CD4-positive, alpha-beta memory T cell (primary cell): ENCODE measurements around the gene ABCG2. TPM values are rescaled to one million over a fixed set of nuclear protein-coding genes. Genes with fewer than 3 reads are reported as not detected.
A peak's percentile ranks its signal among the peaks of the same experiment; 100 is the strongest.

Source experiments
- CTCF ChIA-PET: fragments of 350-600 bp; sonication (Branson Sonifier 250); formaldehyde crosslinking; loops from one replicate; lab custom pipeline; 2021; ENCODE audit warnings: inconsistent platforms; ENCODE audit not compliant: partially characterized antibody; lab: Charles Lee
- POLR2A ChIA-PET: fragments of 350-600 bp; sonication (Branson Sonifier 250); formaldehyde crosslinking; loops from one replicate; lab custom pipeline; 2021; ENCODE audit not compliant: partially characterized antibody; lab: Charles Lee
- DNase-seq, 5 donors: peaks; one replicate each; pipeline versions ENCODE4 v3.0.0 to v3.0.0-alpha.2; 2020 to 2022; ENCODE audit warnings: mixed read lengths in 1 of 5
- H3K27ac ChIP-seq: one replicate; pipeline ENCODE4 v1.7.0; 2013; ENCODE audit warnings: low read depth, low read length
- H3K27me3 ChIP-seq: 2 replicates; pipeline ENCODE4 v1.7.0; 2013; ENCODE audit warnings: mild to moderate bottlenecking, low read length, moderate library complexity; ENCODE audit not compliant: insufficient read depth
- H3K36me3 ChIP-seq: 2 replicates; pipeline ENCODE4 v1.7.0; 2013; ENCODE audit warnings: mild to moderate bottlenecking, low read length, moderate library complexity; ENCODE audit not compliant: insufficient read depth
- H3K4me1 ChIP-seq: 2 replicates; pipeline ENCODE4 v1.7.0; 2013; ENCODE audit warnings: mild to moderate bottlenecking, low read length, moderate library complexity; ENCODE audit not compliant: insufficient read depth
- H3K4me3 ChIP-seq, 2 donors: one replicate each; pipeline ENCODE4 v1.7.0; 2013; ENCODE audit warnings: low read length in 2 of 2, mild to moderate bottlenecking in 1 of 2
- H3K9me3 ChIP-seq, 2 donors: one replicate each; pipeline ENCODE4 v1.7.0; 2013; ENCODE audit warnings: low read length in 2 of 2, control low read depth in 1 of 2; ENCODE audit not compliant: control insufficient read depth in 1 of 2
- H3K27ac Mint-ChIP-seq, 7 donors: one replicate each; pipeline ENCODE4 v1.8.0; 2020 to 2021; ENCODE audit warnings: mixed read lengths in 7 of 7, mild to moderate bottlenecking in 6 of 7, inconsistent platforms in 3 of 7, moderate library complexity in 3 of 7
- H3K27me3 Mint-ChIP-seq, 2 donors: one replicate each; pipeline ENCODE4 v1.8.0; 2020 to 2021; ENCODE audit warnings: mixed read lengths in 2 of 2
- H3K36me3 Mint-ChIP-seq, 2 donors: one replicate each; pipeline ENCODE4 v1.8.0; 2020 to 2021; ENCODE audit warnings: mixed read lengths in 2 of 2, inconsistent platforms in 1 of 2, mild to moderate bottlenecking in 1 of 2
- H3K4me1 Mint-ChIP-seq, 4 donors: one replicate each; pipeline ENCODE4 v1.8.0; 2020 to 2021; ENCODE audit warnings: mixed read lengths in 4 of 4, mild to moderate bottlenecking in 1 of 4
- H3K4me3 Mint-ChIP-seq, 8 donors: one replicate each; pipeline ENCODE4 v1.8.0; 2020 to 2021; ENCODE audit warnings: mixed read lengths in 8 of 8, mild to moderate bottlenecking in 7 of 8, moderate library complexity in 6 of 8, inconsistent platforms in 3 of 8
- H3K9me3 Mint-ChIP-seq, 8 donors: one replicate each; pipeline ENCODE4 v1.8.0; 2020 to 2021; ENCODE audit warnings: mixed read lengths in 8 of 8, mild to moderate bottlenecking in 5 of 8, inconsistent platforms in 3 of 8, moderate library complexity in 1 of 8
- intact Hi-C: fragments of 100-400 bp; cut with micrococcal nuclease; formaldehyde crosslinking; loops from one replicate; pipeline ENCODE4 v1.15.1; 2023
- polyA plus RNA-seq, 2 donors: library from polyadenylated mRNA; unstranded; fragments of 300-500 nt; fragmentation: Illumina TruSeq; gene quantifications; one replicate each; pipeline ENCODE4 v1.2.3, GENCODE V29; 2021
- total RNA-seq, 2 experiments: library from RNA; stranded (reverse); gene quantifications; one replicate each; pipeline ENCODE4 v1.2.3, GENCODE V29; 2021

Gene ABCG2
- total and polyA plus RNA-seq, 4 experiments from 2014 or later: 0.44 to 1.4 (median 0.71) TPM

DNA sequence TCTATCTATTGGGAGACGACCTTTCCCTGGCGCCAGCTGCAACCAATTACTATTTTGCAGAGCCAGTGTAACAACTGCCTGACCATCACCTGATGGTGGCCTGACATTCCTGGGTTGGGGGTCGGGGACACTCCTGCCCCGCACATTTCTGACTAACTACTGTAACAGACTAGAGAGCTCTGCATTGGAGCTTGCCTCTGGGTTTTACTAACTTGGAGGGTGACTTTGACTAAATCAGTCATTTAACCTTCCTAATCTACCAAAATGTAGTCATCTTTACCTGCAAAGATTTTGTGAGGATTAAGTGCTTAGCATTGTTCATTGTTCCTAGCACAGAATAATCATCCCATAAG is 37.5 kb upstream of the ABCG2 start:
- Mint-ChIP-seq H3K27me3 (no peaks in the 10 kb centered on the region), H3K9me3 (no peaks in the 10 kb centered on the region), H3K4me1 (no peaks in the 10 kb centered on the region), H3K4me3 (no peak overlapping the region), H3K27ac (no peak overlapping the region), H3K36me3 (no peaks in the 10 kb centered on the region)
- Histone ChIP-seq H3K4me1 (no peaks in the 10 kb centered on the region), H3K9me3 (no peaks in the 10 kb centered on the region), H3K27me3 (no peaks in the 10 kb centered on the region), H3K27ac (no peak overlapping the region), H3K36me3 (no peaks in the 10 kb centered on the region), H3K4me3 (no peak overlapping the region)
- CTCF ChIA-PET: interaction anchor here (1.2 to 1.3 kb wide), 2 partner anchors 9 to 516 kb away, joined by 3 read pairs; no protein-coding TSS in a partner anchor
- DNase-seq: no peak
- POLR2A ChIA-PET: no interaction called here
- intact Hi-C loops: no loop called here

GRCh38 chr4:88195328-88196012 is 37.0 kb upstream of the ABCG2 start:
- no peaks in the 10 kb centered on the region for H3K27me3 ChIP-seq
- H3K4me3 ChIP-seq: no peak overlapping the region
- no peaks in the 10 kb centered on the region for H3K4me1 ChIP-seq
- Mint-ChIP-seq H3K36me3 (no peaks in the 10 kb centered on the region), H3K4me3 (no peak overlapping the region), H3K9me3 (no peaks in the 10 kb centered on the region), H3K4me1 (no peaks in the 10 kb centered on the region), H3K27ac (no peak overlapping the region), H3K27me3 (no peaks in the 10 kb centered on the region)
- no peaks in the 10 kb centered on the region for H3K9me3 ChIP-seq
- CTCF ChIA-PET: interaction anchor here (1.2 to 1.3 kb wide), 2 partner anchors 10 to 516 kb away, joined by 3 read pairs; no protein-coding TSS in a partner anchor
- no peak for DNase-seq
- H3K27ac ChIP-seq: no peak overlapping the region
- H3K36me3 ChIP-seq: no peaks in the 10 kb centered on the region
- POLR2A ChIA-PET: no interaction called here
- intact Hi-C loops: no loop called here

- no peak for DNase-seq
- POLR2A ChIA-PET: no interaction called here
- H3K4me3 Mint-ChIP-seq: no peak overlapping the region
Observed at GRCh38 chr4:88191404-88191803, 33.0 kb upstream of the ABCG2 start.

DNA sequence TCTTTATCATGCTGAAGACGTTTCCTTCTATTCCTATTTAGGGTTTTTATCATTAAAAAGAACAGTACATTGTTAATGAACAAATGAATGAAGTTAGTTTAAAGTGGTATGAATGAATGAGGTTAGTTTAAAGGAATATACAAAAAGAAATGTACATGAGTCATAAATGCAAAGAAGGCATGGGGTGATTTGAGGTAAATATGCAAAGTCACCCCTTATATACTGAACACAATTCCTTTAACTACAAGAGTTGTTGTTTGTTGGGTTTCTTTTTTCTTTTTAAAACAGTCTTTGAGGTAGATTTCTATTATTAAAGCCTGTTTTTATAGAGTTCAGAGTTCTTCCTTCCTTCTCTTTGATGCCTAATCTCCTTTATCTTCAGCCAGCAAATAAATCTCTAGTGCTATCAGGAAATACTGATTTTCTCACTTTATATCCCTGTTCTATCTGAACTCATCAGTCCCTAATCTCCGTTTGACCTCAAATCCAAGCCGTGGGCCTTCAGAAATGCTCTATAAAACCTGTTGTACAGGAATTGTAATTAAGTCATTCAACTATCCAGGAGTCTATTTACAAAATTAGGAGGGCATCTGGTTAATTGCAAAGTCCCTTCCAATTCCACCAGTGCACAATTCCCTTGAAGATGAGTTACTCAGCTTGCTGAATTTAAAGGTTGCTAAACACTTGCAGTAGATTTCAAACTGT is 31.6 kb upstream of the ABCG2 start:
- Mint-ChIP-seq H3K36me3 (no peaks in the 10 kb centered on the region), H3K27ac (no peak overlapping the region), H3K4me1 (peaks cover 0 to 9% (median 4%) of the 10 kb centered on the region in 4 donors), H3K27me3 (no peaks in the 10 kb centered on the region), H3K9me3 (no peaks in the 10 kb centered on the region), H3K4me3 (peak overlapping the region in 1 of 8 donors; percentile 49)
- H3K27me3 ChIP-seq: no peaks in the 10 kb centered on the region
- no peak for DNase-seq
- ChIA-PET POLR2A (no interaction called here), CTCF (no interaction called here)
- no peak overlapping the region for H3K27ac ChIP-seq
- no peaks in the 10 kb centered on the region for H3K9me3 ChIP-seq
- H3K4me3 ChIP-seq: no peak overlapping the region
- intact Hi-C loops: no loop called here
- H3K4me1 ChIP-seq: peaks cover 5% of the 10 kb centered on the region
- no peaks in the 10 kb centered on the region for H3K36me3 ChIP-seq

More at GRCh38 chr4:88191404-88191803, 33.0 kb upstream of the ABCG2 start:
- Histone ChIP-seq H3K36me3 (no peaks in the 10 kb centered on the region), H3K27ac (no peak overlapping the region), H3K27me3 (no peaks in the 10 kb centered on the region), H3K9me3 (no peaks in the 10 kb centered on the region), H3K4me3 (no peak overlapping the region), H3K4me1 (peaks cover 5% of the 10 kb centered on the region)
- Mint-ChIP-seq H3K4me1 (peaks cover 0 to 9% (median 4%) of the 10 kb centered on the region in 4 donors), H3K27me3 (no peaks in the 10 kb centered on the region), H3K27ac (no peak overlapping the region), H3K9me3 (no peaks in the 10 kb centered on the region), H3K36me3 (no peaks in the 10 kb centered on the region)
- CTCF ChIA-PET: interaction anchor here (1.8 kb wide), 1 partner anchor 20 kb away, joined by 5 read pairs; no protein-coding TSS in a partner anchor
- intact Hi-C loops: no loop called here

GRCh38 chr4:88189418-88189738 is 30.9 kb upstream of the ABCG2 start:
- Histone ChIP-seq H3K27ac (no peak overlapping the region), H3K4me1 (peaks cover 5% of the 10 kb centered on the region), H3K9me3 (no peaks in the 10 kb centered on the region), H3K4me3 (no peak overlapping the region), H3K36me3 (no peaks in the 10 kb centered on the region), H3K27me3 (no peaks in the 10 kb centered on the region)
- no peak for DNase-seq
- POLR2A ChIA-PET: no interaction called here
- no peaks in the 10 kb centered on the region for H3K36me3 Mint-ChIP-seq
- no peaks in the 10 kb centered on the region for H3K27me3 Mint-ChIP-seq
- intact Hi-C loops: no loop called here
- H3K4me1 Mint-ChIP-seq: peaks cover 0 to 9% (median 4%) of the 10 kb centered on the region in 4 donors
- no peak overlapping the region for H3K27ac Mint-ChIP-seq
- no peaks in the 10 kb centered on the region for H3K9me3 Mint-ChIP-seq
- no peak overlapping the region for H3K4me3 Mint-ChIP-seq
- CTCF ChIA-PET: no interaction called here

DNA sequence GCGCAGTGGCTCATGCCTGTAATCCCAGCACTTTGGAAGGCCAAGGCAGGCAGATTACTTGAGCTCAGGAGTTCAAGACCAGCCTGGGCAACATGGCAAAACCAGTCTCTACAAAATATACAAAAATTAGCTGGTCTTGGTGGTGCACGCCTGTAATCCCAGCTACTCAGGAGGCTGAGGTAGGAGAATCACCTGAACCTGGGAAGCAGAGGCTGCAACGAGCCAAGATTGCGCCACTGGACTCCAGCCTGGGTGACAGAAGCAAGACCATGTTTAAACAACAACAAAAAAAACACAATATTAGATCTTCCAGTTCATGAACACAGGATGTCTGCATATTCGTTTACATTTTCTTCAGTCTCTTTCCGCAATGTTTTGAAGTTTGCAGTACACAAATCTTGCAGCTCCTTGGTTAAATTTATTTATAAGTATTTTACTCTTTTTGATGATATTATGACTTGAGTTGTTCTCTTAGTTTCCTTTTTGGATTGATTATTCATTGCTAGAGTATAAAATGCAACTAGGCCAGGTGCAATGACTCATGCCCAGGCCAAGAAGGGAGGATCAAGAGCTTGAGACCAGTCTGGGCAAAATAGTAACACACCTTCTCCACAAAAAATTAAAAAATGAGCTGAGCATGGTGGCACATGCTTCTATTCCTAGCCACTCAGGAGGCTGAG is 30.4 kb upstream of the ABCG2 start:
- H3K27me3 Mint-ChIP-seq: peaks cover 0 to 3% of the 10 kb centered on the region in 2 donors
- CTCF ChIA-PET: no interaction called here
- Histone ChIP-seq H3K4me3 (no peak overlapping the region), H3K27me3 (no peaks in the 10 kb centered on the region), H3K27ac (no peak overlapping the region), H3K9me3 (no peaks in the 10 kb centered on the region), H3K4me1 (peaks cover 5% of the 10 kb centered on the region), H3K36me3 (no peaks in the 10 kb centered on the region)
- no peak overlapping the region for H3K27ac Mint-ChIP-seq
- no peak overlapping the region for H3K4me3 Mint-ChIP-seq
- H3K4me1 Mint-ChIP-seq: peaks cover 0 to 9% (median 4%) of the 10 kb centered on the region in 4 donors
- no peaks in the 10 kb centered on the region for H3K9me3 Mint-ChIP-seq
- POLR2A ChIA-PET: no interaction called here
- intact Hi-C loops: no loop called here
- H3K36me3 Mint-ChIP-seq: no peaks in the 10 kb centered on the region
- DNase-seq: no peak

DNA sequence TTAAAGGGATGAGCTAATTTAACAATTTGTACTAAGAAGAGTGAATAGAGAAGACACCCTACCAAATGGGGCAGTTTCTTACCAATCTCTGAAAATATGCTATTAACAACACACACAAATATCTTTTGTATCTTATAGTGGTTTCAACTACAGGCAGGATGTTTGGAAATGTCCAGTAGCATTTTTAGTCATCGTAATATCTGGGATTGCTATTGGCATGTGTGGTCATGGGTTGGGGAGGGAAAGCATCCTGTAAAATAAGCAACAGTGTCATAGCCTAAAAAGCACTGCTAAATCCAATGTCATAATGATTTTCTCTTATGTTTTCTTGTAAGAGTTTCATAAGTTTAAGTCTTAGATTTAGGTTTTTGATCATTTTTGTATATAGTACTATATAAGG is 29.3 kb upstream of the ABCG2 start:
- CTCF ChIA-PET: no interaction called here
- peaks cover 5% of the 10 kb centered on the region for H3K4me1 ChIP-seq
- no peak overlapping the region for H3K4me3 Mint-ChIP-seq

More for the DNA sequence above, 29.3 kb upstream of the ABCG2 start:
- H3K27ac Mint-ChIP-seq: no peak overlapping the region
- H3K27me3 ChIP-seq: no peaks in the 10 kb centered on the region
- H3K4me3 ChIP-seq: no peak overlapping the region
- no peaks in the 10 kb centered on the region for H3K36me3 ChIP-seq
- peaks cover 0 to 16% (median 6%) of the 10 kb centered on the region in 4 donors for H3K4me1 Mint-ChIP-seq
- H3K27me3 Mint-ChIP-seq: peaks cover 2 to 4% of the 10 kb centered on the region in 2 donors
- H3K27ac ChIP-seq: no peak overlapping the region
- no peaks in the 10 kb centered on the region for H3K9me3 ChIP-seq
- POLR2A ChIA-PET: no interaction called here
- H3K9me3 Mint-ChIP-seq: peaks cover 0 to 2% (median 0%) of the 10 kb centered on the region in 8 donors
- intact Hi-C loops: no loop called here
- no peak for DNase-seq
- no peaks in the 10 kb centered on the region for H3K36me3 Mint-ChIP-seq
